CD4-positive, alpha-beta T cell treated with Interleukin-4 for 4 hours (primary cell): Measurements from ENCODE around the gene TM7SF3.
"Not testable (repeated sequence)": the region's sequence is repeated elsewhere in the genome, so short reads cannot be mapped to it uniquely, and the experiment has no call there.

Source experiments
- DNase-seq: peaks from one replicate; pipeline ENCODE4 v3.0.0-alpha.2; 2020

The TM7SF3 gene

GRCh38 chr12:26976687-26977086 is 37.5 kb downstream of the TM7SF3 start:
- no peak for DNase-seq

- peak; percentile 86 for DNase-seq
Observed at GRCh38 chr12:26971963-26972362, 42.2 kb downstream of the TM7SF3 start.

GRCh38 chr12:26970136-26970535 is 44.0 kb downstream of the TM7SF3 start:
- DNase-seq = no peak

GRCh38 chr12:26966842-26967241 is 47.3 kb downstream of the TM7SF3 start:
- no peak for DNase-seq

DNA sequence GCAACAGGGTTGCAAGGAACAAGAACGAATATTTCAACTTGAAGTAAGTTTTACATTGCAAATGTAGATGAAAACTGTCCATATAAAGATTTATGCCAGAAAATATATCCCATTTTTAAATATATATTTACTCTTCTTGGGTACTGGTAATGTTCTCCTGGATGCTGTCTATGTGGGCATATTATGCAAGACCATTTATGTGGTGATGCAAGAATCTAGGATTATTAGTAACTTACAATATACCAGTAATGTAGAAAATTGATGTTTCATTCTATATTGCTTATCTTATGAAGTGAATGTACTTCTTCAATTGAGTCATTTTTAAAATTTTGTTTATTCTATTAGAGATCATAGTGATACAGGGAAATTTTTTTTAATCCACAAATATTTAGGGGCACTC is 50.8 kb downstream of the TM7SF3 start:
- DNase-seq = no peak

GRCh38 chr12:26961803-26962202 is 52.4 kb downstream of the TM7SF3 start:
- no peak for DNase-seq

DNA sequence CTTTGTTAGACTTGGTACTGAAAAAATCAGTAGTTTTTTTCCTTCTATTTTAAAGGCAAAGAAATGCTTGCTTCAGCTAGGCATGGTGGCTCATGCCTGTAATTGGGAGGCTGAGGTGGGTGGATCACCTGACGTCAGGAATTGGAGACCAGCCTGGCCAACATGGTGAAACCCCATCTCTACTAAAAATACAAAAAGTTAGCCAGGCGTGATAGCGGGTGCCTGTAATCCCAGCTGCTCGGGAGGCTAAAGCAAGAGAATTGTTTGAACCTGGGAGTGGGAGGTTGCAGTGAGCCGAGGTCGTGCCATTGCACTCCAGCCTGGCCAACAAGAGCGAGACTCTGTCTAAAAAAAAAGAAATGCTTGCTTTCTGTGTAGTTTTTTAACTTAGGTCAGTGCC is 52.8 kb downstream of the TM7SF3 start:
- not testable (repeated sequence) for DNase-seq

- no peak for DNase-seq
Observed at GRCh38 chr12:26954027-26954426, 60.2 kb downstream of the TM7SF3 start.

GRCh38 chr12:26953447-26953846 is 60.7 kb downstream of the TM7SF3 start:
- DNase-seq = no peak

DNA sequence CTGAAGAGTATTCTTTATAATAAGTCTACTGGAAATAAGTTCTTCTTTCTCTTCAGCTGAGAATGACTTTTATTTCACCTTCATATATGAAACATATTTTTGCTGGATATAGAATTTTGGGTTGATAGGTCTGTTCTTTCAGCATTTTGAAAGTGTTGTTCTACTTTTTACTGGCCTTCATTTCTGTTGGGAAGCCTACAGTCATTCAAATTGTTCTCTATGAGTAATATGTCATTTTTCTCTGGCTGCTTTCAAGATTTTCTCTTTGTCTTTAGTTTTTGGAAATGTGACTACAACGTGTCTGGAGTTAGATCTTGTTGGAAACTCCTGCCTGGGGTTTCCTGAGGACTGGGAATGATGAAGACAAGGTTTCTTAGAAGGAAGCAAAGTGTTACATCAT is 65.9 kb downstream of the TM7SF3 start:
- no peak for DNase-seq

DNA sequence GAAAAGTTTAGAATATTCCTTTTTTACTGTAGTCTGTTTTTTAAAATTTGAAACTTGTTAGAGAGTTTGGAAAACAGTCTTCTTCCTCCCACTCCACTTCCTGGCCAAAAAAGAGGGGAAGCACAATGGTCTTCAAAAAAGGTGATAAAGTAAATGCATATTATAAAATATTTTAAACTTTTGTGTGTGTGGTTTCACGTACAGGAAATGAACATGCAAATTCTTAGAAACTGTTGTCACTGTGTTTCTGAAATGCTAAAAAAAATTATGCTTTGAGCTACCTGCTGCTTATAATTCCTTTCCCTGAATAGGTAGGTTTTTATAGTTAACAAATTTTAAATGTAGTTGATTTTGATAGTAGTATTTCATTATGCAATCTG is 73.0 kb downstream of the TM7SF3 start:
- peak; percentile 56 for DNase-seq

DNA sequence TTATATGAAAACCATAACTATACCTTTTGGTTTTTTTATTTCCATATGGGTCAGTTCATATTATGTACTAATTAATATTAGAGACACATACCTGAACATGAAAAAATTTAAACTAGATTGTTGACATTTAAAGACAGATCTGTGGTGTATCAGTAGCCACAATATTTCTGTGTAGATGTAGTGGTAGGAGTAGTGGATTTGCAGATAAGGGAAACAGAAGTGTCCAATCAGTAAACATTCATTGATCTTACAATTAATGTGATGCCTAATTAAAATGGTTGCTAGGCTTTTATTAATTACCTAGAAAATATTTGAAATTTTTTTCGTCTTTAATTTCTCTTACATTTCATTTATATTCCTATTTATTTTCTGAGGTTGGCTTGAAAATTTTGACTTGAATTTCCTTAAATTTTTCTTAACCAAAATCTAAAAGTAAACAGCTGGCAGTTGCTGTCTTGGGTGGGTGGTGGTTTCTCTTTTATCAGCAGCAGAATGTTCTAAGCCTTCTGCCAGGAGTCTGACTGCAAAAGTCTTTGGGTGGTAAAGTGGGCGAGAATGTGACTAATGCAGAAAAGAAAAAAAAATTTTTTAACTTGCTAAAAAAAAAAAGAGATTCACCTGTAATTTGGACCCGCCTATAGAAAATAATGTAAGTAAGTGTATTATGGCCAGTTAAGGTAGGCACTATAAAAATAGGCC is 73.5 kb downstream of the TM7SF3 start:
- peak; percentile 66 for DNase-seq

DNA sequence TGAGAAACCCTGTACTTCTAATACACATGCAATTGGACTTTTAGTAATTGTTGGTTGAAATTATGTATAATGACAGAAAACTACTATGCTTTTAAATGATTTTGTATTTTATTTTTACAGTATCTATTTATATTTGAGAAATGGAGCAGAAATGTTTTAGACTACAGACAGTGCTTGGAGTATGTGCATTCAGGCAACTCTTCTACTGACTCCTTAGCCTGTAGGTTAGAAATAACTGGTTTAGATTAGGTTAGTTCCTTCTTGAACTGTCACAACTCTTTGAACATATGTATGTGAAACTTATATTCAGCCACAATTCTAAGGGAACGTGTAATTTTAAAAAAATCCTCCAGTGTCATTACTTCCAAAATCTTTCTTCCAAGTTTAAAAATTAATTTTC is 74.2 kb downstream of the TM7SF3 start:
- no peak for DNase-seq

- peak; percentile 19 for DNase-seq
Observed at GRCh38 chr12:26939192-26939832, 74.9 kb downstream of the TM7SF3 start.

- peak; percentile 13 for DNase-seq
Observed at GRCh38 chr12:26938701-26939062, 75.5 kb downstream of the TM7SF3 start.

DNA sequence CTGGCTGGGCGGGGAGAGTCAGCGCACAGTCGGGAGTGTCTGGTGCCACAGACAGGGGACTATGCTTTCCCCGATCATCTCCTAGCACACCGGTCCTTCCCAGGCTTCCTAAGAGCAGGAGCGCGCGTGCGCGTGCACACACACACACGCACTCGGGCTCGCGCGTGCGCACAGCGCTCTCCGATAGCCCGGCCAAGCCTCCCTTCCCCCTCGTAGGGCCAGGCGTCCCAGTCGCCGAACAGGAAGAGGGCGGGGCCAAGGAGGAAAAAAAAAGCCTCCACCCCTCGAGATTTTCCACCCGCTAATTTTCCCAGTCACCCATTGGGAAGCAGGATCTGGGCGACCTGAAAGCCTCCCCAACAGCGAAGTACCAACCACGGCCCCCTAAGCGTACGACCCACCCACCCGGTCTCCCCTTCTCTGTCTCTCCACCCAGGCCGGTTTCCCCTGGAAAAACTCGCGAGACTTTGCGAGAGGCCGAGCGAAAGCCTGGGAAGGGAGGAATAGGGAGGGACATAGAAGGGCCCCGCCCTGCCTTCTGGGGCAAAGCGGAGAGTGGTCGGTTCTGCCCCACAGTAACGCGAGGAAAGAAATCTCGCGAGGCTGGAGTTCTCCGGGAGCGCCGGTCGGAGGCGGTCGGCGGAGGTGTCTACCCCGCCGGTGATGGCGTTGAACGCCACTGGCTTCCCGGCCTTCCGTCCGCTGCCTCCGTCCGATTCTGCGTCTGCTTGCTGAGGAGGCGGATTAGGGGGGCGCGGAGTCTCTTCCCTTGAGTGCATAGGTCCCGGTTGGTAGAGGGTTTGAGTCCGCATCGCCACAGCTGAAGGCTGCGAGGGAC is 76.1 kb downstream of the TM7SF3 start, which contains the start of the genes FGFR1OP2 and INTS13:
TSS of gene FGFR1OP2 (plus strand) at position 608 of the 838 bp plus-strand sequence. CDS start 15,689 bp downstream, outside the sequence.
TSS of gene INTS13 (minus strand) at position 119 of the 838 bp plus-strand sequence. CDS start 1,178 bp downstream, outside the sequence.
- peak; percentile 97 for DNase-seq

DNA sequence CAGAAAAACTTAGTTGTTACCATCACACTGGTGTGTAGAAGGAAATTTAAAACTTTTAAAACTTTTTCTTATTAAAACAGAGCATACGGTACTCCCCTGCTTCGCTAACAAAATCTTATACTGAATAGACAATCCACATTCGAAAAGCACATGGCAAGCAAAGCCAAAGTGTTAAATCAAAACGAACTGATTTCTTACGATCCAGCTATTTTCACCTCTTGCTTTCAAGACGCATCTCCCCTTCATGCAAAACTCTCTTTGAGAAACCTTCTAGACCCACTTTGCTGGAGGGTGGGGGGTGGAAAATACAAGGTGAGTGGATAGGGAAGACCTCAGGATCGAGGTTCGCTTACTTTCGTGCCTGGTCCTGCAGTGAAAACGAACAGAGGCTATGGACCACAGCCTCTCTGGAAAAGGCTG is 76.7 kb downstream of the TM7SF3 start:
- DNase-seq = peak; percentile 10

DNA sequence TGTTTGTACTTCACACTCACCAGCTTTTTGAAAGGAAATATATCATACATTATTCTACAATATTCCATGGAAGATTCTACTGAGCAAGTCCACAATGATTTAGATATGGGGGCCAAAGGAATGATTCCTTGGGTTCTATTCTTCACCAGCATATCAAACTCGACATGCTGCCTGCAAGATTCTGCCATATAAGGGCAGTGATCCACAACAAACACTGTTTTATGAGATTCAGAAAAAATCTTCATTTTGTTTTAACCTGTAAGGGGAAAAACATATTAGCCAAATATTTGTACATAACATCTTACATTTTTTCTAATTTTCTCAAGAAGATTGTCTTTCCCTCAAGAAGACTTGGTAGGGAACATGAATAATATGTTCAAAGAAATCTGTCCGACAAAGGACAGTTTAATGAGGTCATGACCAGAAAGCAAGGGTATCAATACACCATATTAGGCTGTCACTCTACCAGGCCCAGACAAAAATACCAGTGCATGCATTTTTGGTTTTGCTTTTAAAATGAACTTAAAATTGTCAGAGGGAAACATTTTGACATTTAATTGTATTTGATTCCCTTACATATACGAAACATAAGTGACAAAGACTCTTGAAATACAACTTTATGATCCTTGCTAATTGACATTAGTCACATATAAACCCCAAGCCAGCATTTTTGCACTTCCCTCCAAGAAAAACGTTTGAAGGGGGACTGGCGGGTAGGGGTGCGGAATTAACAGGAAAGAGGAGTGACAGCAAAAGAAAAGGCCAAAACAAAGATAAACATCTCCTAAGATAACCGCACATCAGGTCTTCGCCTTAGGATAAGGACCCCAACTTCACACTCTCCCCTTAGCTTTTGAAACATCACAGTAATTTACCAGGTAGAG is 77.4 kb downstream of the TM7SF3 start:
- DNase-seq = peak; percentile 67

GRCh38 chr12:26935636-26936378 is 78.4 kb downstream of the TM7SF3 start:
- DNase-seq = peak; percentile 43

GRCh38 chr12:26929590-26929989 is 84.6 kb downstream of the TM7SF3 start:
- DNase-seq = no peak

- no peak for DNase-seq
Observed at GRCh38 chr12:26928661-26929060, 85.5 kb downstream of the TM7SF3 start.
